Superior temporal gyrus (tissue), 1 donor: ENCODE measurements around the gene ATP11A.

Experiments
- DNase-seq: peaks from one replicate; pipeline ENCODE4 v3.0.0-alpha.2; 2016; ENCODE audit errors: extremely low spot score

Gene ATP11A

GRCh38 chr13:112928020-112928971, 238.5 kb downstream of the ATP11A start:
- no peak for DNase-seq

- no peak for DNase-seq
Observed at GRCh38 chr13:112928972-112929782, 239.3 kb downstream of the ATP11A start.

GRCh38 chr13:112929783-112930055, 239.9 kb downstream of the ATP11A start:
- no peak for DNase-seq

GRCh38 chr13:112930192-112930591, 240.4 kb downstream of the ATP11A start:
- DNase-seq: no peak

- DNase-seq: peak; percentile 49
Observed at GRCh38 chr13:112931028-112931934, 241.4 kb downstream of the ATP11A start.

- DNase-seq: no peak
Observed at GRCh38 chr13:112932971-112933370, 243.1 kb downstream of the ATP11A start.

- no peak for DNase-seq
Observed at GRCh38 chr13:112933649-112934048, 243.8 kb downstream of the ATP11A start.

GRCh38 chr13:112934078-112934477, 244.2 kb downstream of the ATP11A start:
- no peak for DNase-seq
